Dermis microvascular lymphatic vessel endothelial cell (primary cell): Measurements from ENCODE around the gene HARBI1. TPM values are rescaled to one million over a fixed set of nuclear protein-coding genes. Genes with fewer than 3 reads are reported as not detected.
"Not testable (repeated sequence)": the region's sequence is repeated elsewhere in the genome, so short reads cannot be mapped to it uniquely, and the experiment has no call there.

Source experiments
- DNase-seq, 2 donors: peaks; one replicate each; pipeline versions ENCODE4 v3.0.0 to v3.0.0-alpha.2; 2010; ENCODE audit warnings: low read depth in 2 of 2
- total RNA-seq: library from RNA; depleted of rRNA; stranded (reverse); fragments of >200 nt; gene quantifications from 2 replicates; pipeline ENCODE4 v1.2.1, GENCODE V29; 2014

Gene HARBI1
- total RNA-seq, 1 donor from 2014 or later, result 3.0 TPM

DNA sequence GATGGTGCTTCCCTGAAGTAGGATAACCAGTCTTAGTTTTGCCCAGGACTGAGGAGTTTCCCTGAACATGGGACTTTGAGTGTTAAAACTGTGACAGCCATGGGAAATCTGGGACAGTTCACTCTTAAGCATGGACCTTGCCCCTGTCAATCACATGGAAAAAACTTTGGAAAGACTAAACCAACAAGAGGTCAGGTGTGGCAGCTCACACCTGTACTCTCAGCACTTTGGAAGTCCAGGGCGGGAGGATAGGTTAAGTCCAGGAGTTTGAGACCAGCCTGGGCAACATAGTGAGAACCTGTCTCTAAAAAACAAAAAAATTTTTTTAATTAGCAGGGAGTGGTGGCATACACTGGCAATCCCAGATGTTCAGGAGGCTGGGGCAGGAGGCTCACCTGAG is 19.9 kb downstream of the HARBI1 start:
- no peak for DNase-seq

DNA sequence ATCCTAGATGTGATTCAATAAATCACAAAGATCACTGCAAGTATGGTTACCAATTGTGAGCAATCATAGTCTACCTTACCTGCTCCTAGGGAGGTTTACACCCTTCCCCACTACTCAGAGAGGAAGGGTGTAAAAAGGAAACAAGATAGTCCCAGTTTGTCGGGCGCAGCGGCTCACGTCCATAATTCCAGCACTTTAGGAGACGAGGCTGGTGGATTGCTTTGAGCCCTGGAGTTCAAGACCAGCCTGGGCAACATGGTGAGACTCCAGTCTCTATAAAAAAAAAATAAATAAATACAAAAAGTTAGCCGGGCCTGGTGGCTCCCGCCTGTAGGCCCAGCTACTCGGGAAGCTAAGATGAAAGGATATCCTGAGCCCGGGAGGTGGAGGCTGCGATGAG is 22.2 kb downstream of the HARBI1 start:
- no peak for DNase-seq

DNA sequence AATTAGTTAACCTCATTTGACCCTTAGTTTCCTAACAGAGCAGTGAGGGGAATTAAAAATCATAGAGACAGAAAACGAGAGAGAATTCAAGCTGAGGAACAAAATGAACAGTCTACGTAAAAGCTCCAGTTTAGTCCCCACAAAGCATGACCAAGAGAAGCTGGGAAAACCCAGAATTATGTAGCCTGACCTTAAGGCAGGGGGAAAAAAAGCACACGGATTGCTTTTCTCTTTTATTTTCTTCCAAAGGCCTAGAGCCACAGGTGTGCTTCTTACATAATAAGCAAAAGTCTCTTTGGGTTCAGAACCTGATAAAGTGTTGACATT is 22.7 kb downstream of the HARBI1 start:
- no peak for DNase-seq

DNA sequence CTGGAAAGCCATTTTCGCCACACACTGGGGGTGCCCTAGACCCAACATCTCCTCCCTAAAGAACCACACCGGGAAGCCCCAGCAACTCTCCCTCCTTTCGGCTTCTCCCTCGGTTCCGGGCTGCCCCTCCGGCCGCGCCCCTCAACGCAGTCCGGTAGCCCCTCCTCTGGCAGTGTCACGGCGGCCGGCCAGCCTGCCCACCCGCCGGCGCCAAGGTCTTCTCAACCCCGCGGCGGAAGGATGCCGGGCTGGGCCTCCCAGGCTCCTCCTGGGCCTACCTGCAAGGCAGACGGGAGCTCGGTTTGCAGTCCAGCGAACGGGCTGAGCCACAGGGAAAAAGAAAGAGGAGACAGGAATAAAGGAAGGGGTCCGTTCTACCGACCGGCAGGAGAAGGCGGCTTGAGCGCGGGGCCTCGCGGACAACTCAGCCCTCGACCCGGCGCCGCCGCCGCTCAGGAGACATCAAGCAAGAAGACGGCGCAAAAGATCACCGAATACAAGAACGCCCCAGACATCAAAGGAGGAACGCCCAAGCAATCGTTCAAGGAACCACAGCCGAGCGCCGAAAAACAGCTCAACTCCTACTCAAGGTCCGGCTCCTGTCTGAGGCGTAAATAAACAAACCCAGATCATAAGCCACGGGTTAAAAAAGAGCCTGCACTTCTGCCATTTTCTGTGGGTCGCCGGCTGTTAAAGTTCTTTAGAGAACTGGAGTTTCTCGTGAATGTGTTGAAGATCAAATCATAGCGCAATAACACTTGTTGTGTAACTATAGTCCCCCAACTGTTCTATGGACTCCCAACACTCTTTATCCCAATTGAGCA is 23.3 kb downstream of the HARBI1 start, which contains the start of gene AMBRA1:
Gene AMBRA1 (minus strand): TSS at position 474 of the 824 bp plus-strand sequence. CDS start 45,643 bp downstream, outside the sequence.
- DNase-seq, result peak; percentile 72 to 91

DNA sequence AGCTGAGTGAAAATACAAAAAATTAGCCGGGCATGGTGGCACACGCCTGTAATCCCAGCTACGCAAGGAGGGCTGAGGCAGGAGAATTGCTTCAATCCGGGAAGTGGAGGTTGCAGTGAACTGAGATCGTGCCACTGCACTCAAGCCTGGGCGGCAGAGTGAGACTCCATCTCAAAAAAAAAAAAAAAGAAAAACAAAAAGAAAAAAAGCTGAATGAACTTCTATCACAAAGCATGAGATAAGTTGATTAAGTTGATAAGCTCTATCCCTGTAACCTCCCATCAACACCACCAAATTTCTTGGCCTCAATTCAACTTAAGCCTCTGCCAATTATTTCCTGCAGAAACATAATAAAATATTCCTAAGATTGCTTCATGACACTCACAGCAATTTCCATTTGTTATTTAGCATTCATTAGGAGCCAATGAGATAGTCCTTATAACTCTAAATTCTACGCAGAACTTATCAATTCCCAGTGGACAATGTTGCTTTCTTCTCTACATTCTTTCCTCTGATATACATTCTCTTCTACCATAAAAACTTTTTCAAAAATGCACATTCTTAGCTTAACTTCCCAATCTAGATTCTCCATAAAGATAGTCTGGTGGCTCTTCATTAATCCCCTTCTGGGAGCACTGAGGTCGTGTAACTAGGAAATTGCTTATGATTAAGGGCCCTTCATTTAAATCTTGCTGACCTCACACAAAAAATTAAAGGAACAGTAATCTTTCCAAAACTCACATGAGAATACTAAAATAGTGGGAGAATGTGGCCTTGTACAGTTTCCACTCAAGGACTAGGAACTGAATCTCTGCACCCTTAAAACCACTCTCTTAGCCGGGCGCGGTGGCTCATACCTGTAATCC is 26.1 kb downstream of the HARBI1 start:
- peak in 1 of 2 donors; percentile 46 for DNase-seq

DNA sequence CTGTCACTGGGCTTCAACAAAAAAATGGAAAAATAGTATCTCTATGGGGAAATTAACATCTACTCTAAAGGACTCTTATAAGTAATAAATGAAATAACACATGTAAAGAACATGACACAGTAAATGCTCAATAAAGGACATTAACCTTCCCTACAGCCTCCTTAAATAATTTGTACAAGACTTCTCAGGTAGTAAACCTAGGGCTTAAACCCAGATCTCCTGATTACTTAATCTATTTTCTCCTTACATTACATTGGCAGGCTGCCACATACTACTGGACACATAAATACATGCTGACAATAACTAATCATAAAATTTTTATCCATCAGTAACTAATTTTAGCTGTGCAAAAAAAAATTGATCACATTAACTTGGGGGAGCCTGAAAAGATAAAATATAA is 28.1 kb downstream of the HARBI1 start:
- no peak for DNase-seq

DNA sequence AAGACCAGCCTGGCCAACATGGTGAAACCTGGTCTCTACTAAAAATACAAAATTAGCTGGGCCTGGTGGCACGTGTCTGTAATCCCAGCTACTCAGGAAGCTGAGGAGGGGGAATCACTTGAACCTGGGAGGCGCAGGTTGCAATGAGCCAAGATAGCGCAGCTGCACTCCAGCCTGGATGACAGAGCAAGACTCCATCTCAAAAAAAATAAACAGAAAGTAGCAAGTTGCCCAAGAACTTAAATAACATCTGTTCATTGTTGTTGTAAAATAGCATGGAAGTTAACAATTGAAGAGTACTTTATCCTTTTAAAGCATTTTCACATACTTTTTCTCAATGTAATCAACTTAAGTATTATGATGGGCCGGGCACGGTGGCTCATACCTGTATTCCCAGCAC is 28.9 kb downstream of the HARBI1 start:
- DNase-seq, result no peak

DNA sequence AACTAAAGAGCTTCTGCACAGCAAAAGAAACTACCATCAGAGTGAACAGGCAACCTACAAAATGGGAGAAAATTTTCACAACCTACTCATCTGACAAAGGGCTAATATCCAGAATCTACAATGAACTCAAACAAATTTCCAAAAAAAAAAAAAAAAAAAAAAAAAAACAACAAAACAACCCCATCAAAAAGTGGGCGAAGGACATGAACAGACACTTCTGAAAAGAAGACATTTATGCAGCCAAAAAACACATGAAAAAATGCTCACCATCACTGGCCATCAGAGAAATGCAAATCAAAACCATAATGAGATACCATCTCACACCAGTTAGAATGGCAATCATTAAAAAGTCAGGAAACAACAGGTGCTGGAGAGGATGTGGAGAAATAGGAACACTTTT is 33.5 kb downstream of the HARBI1 start:
- DNase-seq, result not testable (repeated sequence)

DNA sequence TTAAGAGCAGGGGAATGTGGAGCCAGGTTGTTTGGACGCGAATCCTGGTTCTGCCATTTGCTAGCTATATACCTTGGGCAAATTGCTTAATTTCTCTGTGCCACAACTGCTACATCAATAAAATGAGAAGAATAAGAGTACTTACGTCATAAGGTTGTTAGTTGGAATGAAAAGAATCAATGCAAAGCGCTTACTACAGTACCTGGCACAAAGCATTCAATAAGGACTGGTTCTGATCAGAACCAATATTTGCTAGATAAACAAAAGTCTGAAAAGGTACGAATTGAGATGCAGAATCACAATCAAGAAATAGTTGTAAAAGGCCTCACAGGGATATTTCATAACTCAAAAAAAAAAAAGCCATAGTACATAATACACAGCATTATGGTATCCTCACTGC is 34.4 kb downstream of the HARBI1 start:
- no peak for DNase-seq

DNA sequence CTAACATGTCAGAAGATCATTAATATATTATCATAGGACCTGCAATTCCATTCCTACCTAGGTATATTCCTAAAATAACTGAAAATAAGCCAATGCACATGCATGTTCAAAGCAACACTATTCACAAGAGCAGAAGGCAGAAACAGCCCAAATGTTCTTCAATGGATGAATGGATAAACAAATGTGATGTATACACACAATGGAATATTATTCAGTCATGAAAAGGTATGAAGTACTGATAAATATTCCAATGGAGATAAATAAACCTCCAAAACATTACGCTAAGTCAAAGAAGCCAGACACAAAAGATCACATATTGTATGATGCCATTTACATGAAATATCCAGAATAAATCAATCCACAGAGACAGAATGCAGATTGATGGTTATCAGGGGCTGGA is 40.0 kb downstream of the HARBI1 start:
- no peak for DNase-seq

DNA sequence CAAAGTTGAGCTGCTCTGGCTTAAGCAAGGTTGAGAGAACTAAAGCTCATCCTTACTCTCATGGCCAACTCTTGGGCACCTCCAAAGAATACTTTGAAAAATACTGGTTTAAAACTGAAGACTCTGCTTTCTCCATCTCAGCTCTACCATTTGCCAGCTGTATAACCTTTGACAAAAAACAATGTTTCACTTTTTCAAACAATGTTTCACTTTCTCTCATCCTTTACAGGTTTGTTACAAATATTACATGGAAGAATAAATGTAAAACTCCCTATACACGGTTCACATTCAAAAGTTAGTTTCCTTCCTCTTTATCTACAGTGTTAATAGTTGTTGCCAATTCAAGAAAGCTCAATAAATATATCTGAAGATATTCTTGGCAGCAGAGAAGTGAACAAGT is 42.4 kb downstream of the HARBI1 start:
- no peak for DNase-seq

DNA sequence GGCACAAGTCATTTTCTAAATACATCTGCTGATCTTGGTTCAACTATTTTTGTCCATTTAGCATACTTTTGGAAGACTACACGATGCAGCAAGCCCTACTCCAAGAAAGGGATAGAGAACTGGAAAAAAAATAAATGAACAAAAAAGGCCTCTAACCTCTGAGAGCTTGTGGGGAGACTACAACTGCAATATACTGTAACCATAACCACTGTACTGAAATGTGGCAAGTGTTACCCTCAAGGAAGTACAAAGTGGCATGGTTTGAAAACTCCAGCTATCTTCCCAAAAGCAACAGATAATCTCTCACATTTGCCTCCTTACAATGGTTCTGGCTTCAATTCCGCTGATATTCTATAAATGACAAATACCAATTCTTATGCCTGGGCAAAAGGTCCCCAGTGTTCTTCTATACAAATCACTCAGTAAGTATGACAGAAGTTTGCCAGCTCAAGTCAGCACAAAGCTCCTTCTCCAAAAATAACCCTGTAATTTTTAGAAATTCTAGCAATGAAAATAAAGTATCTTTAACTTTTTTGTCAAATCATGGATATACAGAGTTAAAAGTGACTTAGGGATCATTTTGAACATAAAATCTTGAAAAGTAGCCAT is 46.1 kb downstream of the HARBI1 start:
- no peak for DNase-seq

DNA sequence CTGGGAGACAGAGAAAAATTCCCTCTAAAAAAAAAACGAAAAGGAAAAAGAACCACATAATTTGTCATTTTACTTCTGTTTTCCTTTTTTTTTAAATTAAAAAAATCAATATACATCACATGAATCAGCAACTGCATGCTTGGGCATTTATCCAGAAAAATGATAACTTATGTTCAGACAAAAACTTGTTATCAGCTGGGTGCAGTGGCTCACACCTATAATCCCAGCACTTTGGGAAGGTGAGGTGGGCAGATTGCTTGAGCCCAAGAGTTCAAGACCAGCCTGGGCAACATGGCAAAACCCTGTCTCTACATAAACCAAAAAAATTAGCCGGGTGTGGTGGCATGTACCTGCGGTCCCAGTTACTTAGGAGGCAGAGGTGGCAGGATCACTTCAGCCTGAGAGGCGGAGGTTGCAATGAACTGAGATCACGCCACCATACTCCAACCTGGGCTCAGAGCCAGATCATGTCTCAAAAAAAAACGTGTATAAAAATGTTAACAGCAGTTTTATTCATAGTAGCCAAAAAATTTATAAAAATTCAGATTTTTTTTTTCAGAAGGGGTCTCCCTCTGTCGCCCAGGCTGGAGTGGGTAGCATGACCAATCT is 51.7 kb downstream of the HARBI1 start:
- DNase-seq, result no peak

DNA sequence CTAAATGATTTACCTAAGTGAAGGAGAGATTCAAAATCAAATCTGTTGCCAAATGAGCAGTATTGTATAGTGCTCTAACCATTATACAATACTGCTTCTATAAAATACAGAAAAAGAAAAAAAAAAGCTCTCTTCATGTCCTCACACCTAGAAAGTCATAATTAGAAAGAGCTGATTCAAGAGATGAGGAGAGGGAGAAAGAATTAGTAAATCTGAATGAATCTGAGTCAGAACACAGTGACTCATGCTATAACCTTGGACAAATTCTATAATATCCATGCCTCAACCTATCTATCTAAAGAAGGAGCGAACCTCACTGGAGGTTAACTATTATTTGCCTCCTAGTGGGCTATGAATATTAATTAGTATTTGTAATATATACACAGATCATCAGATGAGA is 52.6 kb downstream of the HARBI1 start:
- no peak for DNase-seq

DNA sequence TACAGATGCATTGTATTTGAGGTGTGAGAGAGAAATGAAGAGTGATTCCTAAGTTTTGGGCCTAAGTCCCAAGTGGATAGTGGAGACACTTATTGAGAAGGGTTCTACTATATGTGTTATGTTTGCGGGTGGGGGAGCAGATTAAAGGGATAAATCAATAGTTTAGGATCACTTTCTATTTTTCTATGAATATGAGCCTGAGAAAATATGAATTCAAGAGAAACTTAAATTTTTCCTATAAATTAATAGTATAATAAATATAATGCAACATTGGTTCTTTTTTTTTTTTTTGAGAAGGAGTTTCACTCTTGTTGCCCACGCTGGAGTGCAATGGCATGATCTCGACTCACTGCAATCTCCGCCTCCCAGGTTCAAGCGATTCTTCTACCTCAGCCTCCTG is 54.5 kb downstream of the HARBI1 start:
- no peak for DNase-seq

DNA sequence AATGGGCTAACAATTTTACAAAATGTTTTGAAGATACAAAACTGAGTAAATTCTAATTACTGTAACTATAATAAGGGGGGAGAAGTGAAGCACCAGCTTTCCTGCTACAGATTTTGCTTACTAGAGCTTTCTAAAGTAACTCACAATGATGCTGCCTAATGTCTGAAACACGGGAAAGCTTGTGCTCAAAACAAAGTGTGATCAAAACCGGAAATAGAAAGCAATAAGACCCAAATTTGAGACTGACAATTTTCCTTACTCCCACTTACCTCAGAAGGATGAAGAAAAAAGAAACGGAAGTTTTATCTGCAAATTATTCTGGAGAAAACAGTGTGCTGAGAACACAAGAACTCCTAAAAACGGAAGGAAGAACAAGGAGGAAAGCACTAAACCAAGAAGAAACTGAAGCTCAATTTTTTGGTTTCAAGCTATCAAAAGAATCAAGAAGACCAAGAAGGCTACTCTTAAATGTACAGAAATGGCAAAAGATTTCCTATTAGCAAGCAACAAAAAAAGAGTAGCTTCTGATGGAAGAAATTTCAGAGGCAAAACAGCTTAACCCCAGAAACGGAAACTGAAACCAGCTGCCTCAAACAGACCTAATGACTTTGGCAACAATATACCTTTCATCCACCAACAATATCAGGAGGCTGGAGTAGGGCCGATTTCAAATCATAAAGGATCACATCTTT is 56.6 kb downstream of the HARBI1 start:
- peak; percentile 43 to 63 for DNase-seq

DNA sequence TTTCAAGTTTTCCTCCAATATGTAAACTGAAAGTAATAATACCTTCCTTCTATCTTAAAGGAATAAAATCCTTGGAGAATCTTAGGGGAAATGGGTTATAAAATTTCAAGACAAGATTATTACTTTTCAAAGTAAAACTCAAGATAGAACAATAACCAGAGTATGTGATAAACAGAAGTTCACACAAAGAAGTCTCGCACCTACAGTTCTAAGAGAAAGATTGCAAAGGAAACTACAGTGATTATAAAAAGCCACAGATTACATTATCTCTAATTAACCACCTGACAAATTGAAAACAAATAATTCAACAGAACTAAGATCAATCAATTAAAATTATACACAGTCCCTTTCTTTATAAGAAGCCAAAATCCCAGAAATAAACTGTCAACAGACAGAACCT is 57.2 kb downstream of the HARBI1 start:
- DNase-seq, result no peak

DNA sequence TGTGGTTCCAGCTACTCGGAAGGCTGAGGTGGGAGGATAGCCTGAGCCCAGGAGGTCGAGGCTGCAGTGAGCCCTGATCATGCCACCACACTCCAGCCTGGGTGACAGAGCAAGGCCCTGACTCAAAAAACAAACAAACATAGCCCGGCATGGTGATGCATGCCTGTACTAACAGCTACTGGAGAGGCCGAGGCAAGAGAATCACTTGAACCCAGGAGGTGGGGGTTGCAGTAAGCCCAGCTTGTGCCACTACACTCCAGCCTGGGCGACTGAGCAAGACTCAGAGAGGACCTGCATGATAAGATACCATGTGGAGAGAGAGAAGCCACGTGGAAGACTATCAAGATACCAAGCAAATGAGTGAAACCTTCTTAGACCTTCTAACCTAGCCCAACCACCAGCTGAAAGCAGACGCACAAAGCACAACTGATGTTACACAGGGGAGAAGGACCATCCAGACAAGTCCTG is 59.3 kb downstream of the HARBI1 start:
- peak in 1 of 2 donors; percentile 36 for DNase-seq

DNA sequence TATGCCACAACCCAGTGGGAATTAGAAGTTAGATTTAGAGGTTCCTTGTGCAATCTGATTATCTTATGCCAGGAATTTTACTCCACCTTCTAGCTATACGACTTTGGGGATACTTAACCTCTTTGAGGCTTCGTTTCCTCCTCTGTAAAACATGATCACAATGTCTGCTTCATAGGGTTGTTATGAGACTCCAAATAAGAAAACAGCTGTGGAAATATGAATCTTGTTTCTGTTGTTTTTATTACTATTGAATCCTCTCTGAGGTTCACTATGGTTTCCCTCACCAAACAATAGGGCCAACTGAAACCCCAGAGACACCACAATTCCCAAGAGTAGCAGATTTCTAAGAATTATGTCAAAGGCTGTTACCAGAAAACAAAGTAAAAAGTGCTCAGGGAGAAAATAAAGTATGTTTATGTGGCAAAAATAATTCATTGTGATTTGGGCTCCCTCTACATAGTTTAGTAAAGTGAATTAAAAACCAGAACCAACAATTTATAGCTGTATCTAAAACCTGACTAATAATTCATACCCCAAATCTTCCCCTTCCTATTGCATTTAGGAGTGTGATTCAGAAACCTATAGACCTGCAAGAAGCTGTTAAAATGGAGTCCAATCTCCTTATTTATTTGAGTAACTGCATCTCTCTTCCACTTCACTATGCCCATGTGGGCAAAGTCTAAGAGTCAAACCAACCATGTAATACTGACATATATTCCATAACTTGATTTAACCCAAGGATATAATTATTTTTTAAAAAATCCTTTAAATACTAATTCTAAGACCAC is 61.6 kb downstream of the HARBI1 start:
- DNase-seq, result peak in 1 of 2 donors; percentile 66
